Fibroblast of lung (primary cell): ENCODE measurements around the gene SPOCK1.

Source experiments
- EZH2 ChIP-seq: IDR thresholded peaks from 2 replicates; pipeline ENCODE4 v1.5.1; 2012; ENCODE audit warnings: low read length, control low read depth, mild to moderate bottlenecking; ENCODE audit errors: missing control alignments
- TF ChIP-seq, protein P1 (sequence below), 2 donors: IDR thresholded peaks in 1 of 2; conservative IDR thresholded peaks in 1 of 2; 1 replicate in 1 of 2; 2 replicates in 1 of 2; pipeline ENCODE4 v1.5.1; 2011 to 2012; ENCODE audit warnings: low read length in 2 of 2, control low read depth in 1 of 2, inconsistent platforms in 1 of 2, low read depth in 1 of 2, mild to moderate bottlenecking in 1 of 2

DNA sequence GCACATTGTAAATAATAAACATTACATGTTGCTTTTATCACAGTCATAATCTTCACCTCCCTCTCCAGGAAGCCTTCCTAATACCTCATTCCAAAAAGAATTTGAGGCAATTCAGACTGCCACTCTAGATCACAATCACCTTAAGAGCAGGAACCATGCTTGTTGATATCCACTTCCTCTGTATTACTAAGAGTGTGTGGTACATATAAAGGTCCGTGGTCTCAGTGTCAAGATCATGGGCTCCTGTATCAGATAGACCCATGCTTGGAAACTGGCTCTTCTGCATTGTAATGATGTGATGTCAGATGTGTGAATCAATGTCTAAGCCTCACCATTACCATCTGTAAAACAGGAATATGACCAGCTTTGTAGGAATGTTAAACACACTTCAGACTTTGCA lies 114.1 kb downstream of the SPOCK1 start:
- TF ChIP-seq, protein P1, sequence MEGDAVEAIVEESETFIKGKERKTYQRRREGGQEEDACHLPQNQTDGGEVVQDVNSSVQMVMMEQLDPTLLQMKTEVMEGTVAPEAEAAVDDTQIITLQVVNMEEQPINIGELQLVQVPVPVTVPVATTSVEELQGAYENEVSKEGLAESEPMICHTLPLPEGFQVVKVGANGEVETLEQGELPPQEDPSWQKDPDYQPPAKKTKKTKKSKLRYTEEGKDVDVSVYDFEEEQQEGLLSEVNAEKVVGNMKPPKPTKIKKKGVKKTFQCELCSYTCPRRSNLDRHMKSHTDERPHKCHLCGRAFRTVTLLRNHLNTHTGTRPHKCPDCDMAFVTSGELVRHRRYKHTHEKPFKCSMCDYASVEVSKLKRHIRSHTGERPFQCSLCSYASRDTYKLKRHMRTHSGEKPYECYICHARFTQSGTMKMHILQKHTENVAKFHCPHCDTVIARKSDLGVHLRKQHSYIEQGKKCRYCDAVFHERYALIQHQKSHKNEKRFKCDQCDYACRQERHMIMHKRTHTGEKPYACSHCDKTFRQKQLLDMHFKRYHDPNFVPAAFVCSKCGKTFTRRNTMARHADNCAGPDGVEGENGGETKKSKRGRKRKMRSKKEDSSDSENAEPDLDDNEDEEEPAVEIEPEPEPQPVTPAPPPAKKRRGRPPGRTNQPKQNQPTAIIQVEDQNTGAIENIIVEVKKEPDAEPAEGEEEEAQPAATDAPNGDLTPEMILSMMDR (conservative IDR thresholded peaks at IDR 0.05 in 1 of 2, IDR thresholded peaks at IDR 0.05 in 1 of 2; ENCODE audit: low read depth in 1 of 2, low read length in 2 of 2): no peak
- TF ChIP-seq EZH2: no peak
